Medulla oblongata (tissue), 1 donor: Measurements from ENCODE around the gene ZBTB4.

Experiments
- DNase-seq: peaks from one replicate; pipeline ENCODE4 v3.0.0-alpha.2; 2015; ENCODE audit errors: extremely low spot score

Gene ZBTB4

GRCh38 chr17:7479213-7480088 is at the start of gene ZBTB4:
Gene ZBTB4 (minus strand): TSS chr17:7479631. CDS start chr17:7466801, 12,830 bp downstream.
- peak; percentile 45 for DNase-seq

- no peak for DNase-seq
Measured at GRCh38 chr17:7528842-7529241, 49.4 kb upstream of the ZBTB4 start.

- DNase-seq = no peak
Measured at GRCh38 chr17:7523033-7523432, 43.6 kb upstream of the ZBTB4 start.

GRCh38 chr17:7515911-7516610 is 36.6 kb upstream of the ZBTB4 start:
- no peak for DNase-seq

GRCh38 chr17:7513850-7514419 is 34.5 kb upstream of the ZBTB4 start:
- no peak for DNase-seq

- DNase-seq = no peak
Measured at GRCh38 chr17:7512824-7513540, 33.6 kb upstream of the ZBTB4 start.

- no peak for DNase-seq
Measured at GRCh38 chr17:7512105-7512504, 32.7 kb upstream of the ZBTB4 start.

GRCh38 chr17:7511108-7511507 is 31.7 kb upstream of the ZBTB4 start:
- DNase-seq = no peak

- DNase-seq = no peak
Measured at GRCh38 chr17:7509937-7510336, 30.5 kb upstream of the ZBTB4 start.

GRCh38 chr17:7508846-7509245 is 29.4 kb upstream of the ZBTB4 start:
- DNase-seq = no peak

- no peak for DNase-seq
Measured at GRCh38 chr17:7508145-7508544, 28.7 kb upstream of the ZBTB4 start.

- DNase-seq = no peak
Measured at GRCh38 chr17:7503521-7503920, 24.1 kb upstream of the ZBTB4 start.

- DNase-seq = no peak
Measured at GRCh38 chr17:7502987-7503386, 23.6 kb upstream of the ZBTB4 start.

- DNase-seq = no peak
Measured at GRCh38 chr17:7502171-7502847, 22.9 kb upstream of the ZBTB4 start.

- DNase-seq = no peak
Measured at GRCh38 chr17:7501729-7502128, 22.3 kb upstream of the ZBTB4 start.

GRCh38 chr17:7499161-7499560 is 19.7 kb upstream of the ZBTB4 start:
- no peak for DNase-seq

GRCh38 chr17:7497636-7498035 is 18.2 kb upstream of the ZBTB4 start:
- DNase-seq = no peak

GRCh38 chr17:7497228-7497627 is 17.8 kb upstream of the ZBTB4 start:
- DNase-seq = no peak

GRCh38 chr17:7496470-7497183 is 17.2 kb upstream of the ZBTB4 start:
- DNase-seq = no peak

GRCh38 chr17:7495906-7496434 is 16.5 kb upstream of the ZBTB4 start:
- DNase-seq = no peak

GRCh38 chr17:7493941-7494340 is 14.5 kb upstream of the ZBTB4 start:
- no peak for DNase-seq
